NCI-H2081 (cell line): ENCODE results near the gene ARID3A.

Experiments
- DNase-seq, 2 experiments: peaks; one replicate each; lab custom pipeline; 2025; lab: John Stamatoyannopoulos, UW

Gene ARID3A

GRCh38 chr19:1004803-1005664 lies 79.2 kb downstream of the ARID3A start:
- no peak for DNase-seq

DNA sequence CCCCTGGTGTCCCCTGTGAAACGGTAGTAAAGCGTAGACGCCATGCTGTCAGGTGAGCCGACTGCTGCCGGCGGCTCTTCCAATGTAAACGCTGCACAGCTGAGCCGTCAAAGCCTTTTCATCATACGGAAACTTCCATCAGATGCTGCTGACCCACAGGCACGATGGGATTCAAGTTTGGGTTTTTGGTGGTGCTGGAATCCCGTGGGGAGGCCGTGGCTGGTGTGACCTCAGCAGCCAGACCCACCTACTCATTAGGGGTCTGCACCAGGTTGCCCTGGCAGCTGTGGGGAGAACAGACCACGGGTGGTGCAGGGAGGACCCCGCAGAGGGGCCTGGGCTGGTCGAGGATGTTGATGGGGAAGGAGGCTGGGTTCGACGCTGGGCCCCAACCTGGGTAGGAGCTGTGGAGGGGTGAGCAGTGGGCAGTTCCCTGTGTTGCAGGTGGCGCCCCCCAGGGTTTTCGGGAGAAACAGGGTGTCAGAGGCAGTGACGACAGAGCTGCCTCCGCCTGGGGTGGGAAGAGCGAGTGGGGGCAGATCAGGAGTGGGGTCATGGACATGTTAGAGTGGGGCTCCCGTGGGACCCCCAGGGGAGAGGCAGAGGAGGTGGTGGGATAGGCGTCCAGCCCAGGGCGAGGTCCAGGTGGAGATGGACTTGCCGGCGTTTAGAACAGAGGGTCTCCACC lies 81.0 kb downstream of the ARID3A start:
- no peak for DNase-seq

DNA sequence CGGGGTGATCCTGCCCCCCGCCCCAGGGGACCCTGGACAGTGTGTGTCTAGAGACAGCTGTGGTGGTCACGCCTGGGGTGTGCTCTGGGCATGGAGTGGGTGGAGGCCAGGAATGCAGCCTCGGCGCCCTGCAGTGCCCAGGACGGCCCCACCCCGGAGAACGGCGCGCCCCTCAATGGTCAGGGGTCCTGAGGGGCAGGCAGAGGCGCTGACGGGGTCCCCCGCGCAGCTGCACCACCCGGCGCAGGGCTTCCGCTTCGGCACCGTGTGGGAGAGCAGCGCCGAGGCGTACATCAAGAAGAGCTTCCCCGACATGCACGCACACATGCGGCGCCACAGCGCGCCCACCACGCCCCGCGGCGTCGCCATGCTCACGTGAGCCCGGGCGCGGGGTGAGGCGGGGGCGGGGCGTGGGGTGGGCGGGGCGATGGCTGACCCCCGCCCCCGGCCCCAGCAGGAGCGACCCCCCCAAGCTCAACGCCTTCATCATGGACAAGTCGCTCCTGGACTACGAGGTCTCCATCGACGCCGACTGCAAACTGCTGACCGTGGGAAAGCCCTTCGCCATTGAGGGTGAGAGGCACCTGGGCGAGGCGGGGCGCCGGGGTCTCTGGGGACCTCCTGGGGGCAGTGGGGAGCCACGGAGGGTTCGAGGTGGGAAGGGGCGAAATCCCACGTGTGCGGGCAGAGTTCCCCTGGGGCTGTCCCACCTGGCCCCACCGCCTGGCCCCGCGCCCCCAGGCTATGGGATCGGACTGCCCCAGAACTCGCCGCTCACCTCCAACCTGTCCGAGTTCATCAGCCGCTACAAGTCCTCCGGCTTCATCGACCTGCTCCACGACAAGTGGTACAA lies 81.8 kb downstream of the ARID3A start:
- no peak for DNase-seq

DNA sequence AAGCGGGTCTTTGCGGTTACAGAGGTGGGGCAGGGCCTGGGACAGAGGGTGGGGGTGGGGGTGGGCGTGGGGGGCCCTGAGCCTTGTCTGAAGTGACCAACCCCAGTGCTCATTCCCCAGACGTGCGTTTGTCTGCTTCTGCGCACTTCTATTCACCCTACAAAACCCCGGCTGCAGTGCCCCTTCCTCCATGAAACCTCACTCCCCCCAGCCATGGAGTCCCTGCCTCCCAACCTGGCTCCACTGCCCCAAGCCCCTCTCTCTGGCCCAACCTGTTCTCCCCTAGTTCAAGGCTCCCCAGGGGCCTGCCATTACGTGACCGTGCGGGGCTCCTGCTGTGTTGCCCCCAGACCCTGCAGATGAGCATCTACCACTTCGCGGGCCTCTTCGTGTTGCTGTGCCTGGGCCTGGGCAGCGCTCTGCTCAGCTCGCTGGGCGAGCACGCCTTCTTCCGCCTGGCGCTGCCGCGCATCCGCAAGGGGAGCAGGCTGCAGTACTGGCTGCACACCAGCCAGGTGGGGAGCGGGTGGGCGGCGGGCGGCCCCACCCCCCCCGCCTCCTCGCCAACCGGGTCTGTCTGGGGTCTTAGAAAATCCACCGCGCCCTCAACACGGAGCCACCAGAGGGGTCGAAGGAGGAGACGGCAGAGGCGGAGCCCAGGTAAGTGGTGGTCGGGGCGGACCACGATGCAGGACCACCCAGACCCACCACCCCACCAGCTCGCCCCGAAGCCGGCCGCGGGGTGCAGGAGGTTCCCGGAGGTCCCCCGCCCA lies 82.6 kb downstream of the ARID3A start:
- no peak for DNase-seq

DNA sequence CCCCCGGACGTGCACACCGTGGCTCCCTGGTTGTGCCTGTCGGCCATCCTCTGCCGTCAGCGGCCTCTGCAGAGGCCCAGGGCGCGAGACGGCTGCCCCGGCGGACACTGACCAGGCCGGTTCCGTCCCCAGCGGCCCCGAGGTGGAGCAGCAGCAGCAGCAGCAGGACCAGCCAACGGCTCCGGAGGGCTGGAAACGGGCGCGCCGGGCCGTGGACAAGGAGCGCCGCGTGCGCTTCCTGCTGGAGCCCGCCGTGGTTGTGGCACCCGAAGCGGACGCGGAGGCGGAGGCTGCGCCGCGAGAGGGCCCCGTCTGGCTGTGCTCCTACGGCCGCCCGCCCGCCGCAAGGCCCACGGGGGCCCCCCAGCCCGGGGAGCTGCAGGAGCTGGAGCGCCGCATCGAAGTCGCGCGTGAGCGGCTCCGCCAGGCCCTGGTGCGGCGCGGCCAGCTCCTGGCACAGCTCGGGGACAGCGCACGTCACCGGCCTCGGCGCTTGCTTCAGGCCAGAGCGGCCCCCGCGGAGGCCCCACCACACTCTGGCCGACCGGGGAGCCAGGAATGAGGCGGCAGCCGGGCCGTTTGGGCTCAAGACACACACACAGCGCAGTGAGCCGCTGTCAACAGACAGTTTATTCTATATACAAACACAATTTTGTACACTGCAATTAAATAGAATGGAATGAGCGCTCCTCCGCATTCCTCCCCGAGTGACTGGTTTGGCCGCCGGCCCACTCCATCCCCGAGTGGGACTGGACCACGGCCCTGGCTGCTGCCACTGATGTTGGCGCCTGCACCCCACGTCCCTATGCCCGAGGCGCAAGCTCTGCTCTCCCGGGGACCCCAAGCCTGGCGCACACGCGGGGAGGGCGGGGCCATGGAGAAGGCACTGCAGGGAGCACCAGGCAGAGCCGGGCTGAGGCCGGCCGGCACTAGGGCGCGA lies 83.5 kb downstream of the ARID3A start:
- DNase-seq, result no peak

- DNase-seq, result no peak
Measured at GRCh38 chr19:1009981-1010538, 84.2 kb downstream of the ARID3A start.

GRCh38 chr19:1010586-1011510 lies 85.0 kb downstream of the ARID3A start:
- DNase-seq, result no peak

GRCh38 chr19:1011831-1012333 lies 86.0 kb downstream of the ARID3A start:
- DNase-seq, result no peak

- DNase-seq, result no peak
Measured at GRCh38 chr19:1012334-1012733, 86.5 kb downstream of the ARID3A start.

DNA sequence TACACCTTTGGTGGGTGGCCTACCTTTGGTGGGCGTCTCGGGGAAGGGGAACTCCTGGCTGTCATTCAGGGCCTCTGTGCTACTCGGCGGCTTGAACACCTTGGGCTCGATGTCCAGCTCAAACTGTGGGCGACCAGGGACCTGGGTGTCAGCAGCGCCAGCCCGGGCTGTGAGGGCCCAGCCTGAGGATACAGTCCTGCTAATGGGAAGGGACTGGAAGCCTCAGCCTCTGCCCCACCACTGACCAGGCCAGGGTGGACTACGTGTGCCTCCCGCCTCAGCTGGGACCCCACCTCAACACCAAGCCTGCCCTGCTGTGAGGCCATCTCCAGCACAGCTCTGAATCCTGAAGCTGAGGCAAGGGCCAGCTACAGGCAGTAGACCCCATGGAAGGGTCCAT lies 87.4 kb downstream of the ARID3A start:
- DNase-seq, result no peak

DNA sequence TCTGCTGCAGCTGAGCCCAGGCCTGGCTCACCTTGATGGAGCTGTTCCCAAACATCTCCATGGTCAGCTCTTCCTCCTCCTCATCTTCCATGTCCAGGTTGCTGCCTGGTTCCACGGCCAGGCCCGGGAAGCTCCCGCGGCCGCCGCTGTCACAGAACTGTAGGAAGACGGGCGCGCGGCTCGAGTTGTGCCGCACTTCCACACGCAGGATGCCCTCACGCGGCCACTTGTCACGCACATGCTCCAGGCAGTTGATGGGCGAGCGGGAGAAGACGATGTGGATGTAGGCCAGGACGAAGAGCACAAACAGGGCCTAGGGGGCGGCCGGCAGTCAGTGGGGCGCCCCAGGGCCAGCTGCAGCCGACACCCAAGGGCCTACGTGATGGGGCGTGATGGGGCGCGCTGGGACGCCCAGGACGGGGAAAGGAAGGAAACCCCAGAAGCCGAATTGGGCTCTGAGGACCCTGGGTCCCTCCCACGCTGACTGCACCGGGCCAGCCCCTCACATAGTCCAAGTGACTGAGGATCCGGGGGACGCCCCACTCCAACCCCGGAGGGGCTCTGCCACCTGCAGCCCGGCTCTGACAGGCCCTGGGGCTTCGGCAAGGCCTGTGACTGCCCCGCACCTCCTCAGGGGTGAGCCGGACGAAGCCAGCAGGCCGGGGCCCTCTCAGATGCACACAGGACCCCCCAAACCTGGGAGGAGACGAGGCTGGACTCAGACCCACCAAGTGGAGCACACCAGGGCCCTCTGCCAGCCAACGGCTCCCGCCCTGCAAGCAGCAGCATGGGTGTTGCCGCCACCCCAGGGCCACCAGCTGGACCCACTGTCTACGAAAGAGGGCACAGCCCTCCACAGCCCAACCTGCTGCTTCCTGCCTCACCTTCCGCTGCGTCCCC lies 88.6 kb downstream of the ARID3A start:
- DNase-seq, result no peak

DNA sequence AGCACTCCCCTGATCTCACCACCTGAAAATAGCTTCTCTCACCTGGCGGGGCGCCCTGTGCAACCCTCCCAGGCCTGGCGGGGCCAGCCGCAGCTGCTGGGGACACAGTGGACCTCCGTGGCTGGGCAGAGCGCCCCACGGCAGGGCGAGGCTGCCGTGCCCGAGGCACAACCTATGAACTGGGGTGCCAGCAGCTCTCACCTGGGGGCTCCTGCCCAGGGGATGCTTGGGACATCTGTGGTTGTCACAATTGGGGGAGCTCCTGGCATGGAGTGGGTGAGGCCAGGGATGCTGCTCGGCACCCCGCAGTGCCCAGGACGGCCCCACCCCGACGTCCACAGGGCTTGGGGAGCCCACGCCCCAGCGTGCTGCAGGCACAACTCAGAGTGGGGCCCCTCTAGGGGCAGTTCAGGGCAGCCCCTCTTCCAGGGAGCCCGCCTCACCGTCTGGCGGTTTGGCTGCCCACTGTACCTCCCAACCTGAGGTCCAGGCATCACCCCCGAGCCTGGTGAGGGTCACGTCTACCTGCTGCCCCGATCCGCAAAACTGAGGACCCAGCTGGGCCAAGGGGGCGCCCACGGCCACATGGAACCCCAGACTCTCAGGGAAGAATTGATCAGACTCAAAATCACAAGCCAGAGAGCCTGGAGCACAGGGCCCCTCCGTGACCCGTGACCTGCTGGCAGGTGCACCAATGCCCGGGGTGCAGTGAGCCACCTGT lies 89.4 kb downstream of the ARID3A start:
- no peak for DNase-seq

DNA sequence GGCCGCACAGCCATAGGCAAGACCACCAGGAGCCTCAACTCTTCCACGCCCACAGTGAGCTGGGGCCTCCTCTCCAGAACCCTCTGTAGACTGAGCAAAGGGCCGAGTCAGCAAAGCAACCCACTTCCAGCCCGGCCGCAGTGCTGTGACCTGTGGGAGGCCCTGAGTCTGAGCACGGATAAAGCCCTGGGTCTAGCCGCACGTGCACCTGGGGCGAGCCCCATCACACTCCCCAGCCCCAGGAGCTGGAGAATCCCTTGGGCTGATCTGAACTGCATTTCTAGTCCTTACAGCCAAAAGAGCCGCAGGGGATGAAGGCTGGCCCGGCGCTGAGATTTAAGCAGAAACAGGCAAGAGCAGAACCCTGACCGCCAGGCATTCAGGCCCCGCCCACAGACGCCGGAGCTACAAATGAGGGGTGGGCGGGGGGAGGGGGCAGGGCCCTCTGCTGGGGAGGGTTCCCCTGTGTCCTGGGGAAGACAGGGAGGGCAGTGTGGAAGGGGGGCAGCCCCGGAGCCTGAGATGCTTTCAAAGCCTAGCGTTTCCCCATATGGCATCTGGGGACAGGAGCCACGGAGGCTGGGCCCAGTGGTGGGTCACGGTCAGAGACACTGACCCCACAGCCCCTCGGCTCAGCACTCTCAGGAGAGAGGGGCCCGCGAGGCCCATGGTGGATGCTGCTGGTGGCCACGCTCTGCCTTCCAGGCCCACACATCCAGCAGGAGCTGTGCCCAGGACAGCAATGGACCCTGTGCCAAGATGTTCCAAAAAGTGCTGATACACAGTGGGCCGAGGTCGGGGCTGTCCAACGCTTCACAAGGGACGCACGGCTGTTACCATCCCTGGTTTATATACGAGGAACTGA lies 90.2 kb downstream of the ARID3A start:
- DNase-seq, result no peak

DNA sequence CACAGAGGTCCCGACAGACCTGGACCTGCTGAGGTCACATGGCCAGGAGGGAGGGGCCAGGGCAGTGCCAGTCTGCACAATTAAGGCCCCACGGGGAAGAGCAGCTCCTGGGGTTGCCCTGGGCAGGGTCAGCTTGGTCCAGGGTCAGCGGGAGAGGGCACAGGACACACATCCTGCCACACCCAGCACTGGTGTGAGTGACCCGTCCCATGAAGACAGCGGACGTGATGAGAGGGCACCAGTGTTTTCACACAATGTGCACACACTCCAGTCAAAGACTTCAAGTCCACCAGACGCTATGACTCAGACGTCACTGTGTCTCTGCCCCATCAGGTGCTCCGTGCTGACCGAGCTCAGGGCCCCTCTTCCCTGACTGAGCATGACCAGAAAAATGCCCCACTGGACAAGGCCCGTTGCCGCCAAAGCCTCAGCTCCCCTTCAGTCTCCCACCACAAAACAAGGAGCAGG lies 90.8 kb downstream of the ARID3A start:
- no peak for DNase-seq

GRCh38 chr19:1017115-1017905 lies 91.5 kb downstream of the ARID3A start:
- no peak for DNase-seq
